HepG2 (cell line): Measurements from ENCODE around the gene INSRR. TPM values are rescaled to one million over a fixed set of nuclear protein-coding genes. Genes with fewer than 3 reads are reported as not detected.

Source experiments
- GABPA ChIP-seq, 2 experiments: IDR thresholded peaks; 2 replicates each; pipeline ENCODE4 v1.6.1; 2011 to 2016; ENCODE audit warnings: low read depth in 2 of 2, low read length in 1 of 2, missing biosample characterization in 1 of 2, missing genetic modification characterization in 1 of 2
- HDAC6 ChIP-seq: fragments of 200-600 bp; sonication (generic); IDR thresholded peaks from 2 replicates; pipeline ENCODE4 v1.7.0; 2017; ENCODE audit warnings: mild to moderate bottlenecking, antibody characterized with exemption, low read length, low read depth
- KLF13 ChIP-seq: sonication (generic); formaldehyde crosslinking; IDR thresholded peaks from 2 replicates; pipeline ENCODE4 v1.4.0; 2020; ENCODE audit warnings: mild to moderate bottlenecking, missing genetic modification reagents
- PRMT3 ChIP-seq: sonication (generic); formaldehyde crosslinking; IDR thresholded peaks from 2 replicates; pipeline ENCODE4 v1.8.1; 2022; ENCODE audit warnings: low read depth, mild to moderate bottlenecking, moderate library complexity, missing genetic modification reagents, borderline replicate concordance
- SPEN ChIP-seq: sonication (generic); formaldehyde crosslinking; IDR thresholded peaks from 2 replicates; pipeline ENCODE4 v1.5.1; 2020; ENCODE audit warnings: low read depth, mild to moderate bottlenecking, missing genetic modification reagents
- SYNCRIP ChIP-seq: fragments of 200-400 bp; formaldehyde crosslinking; IDR thresholded peaks from 2 replicates; pipeline ENCODE4 v1.6.1; 2018; ENCODE audit warnings: mild to moderate bottlenecking, low read depth, low read length; ENCODE audit not compliant: insufficient read depth
- ZIK1 ChIP-seq: sonication (generic); formaldehyde crosslinking; IDR thresholded peaks from 2 replicates; pipeline ENCODE4 v1.5.0; 2020; ENCODE audit warnings: mild to moderate bottlenecking, low read depth, missing genetic modification reagents, borderline replicate concordance
- ZNF562 ChIP-seq: sonication (generic); formaldehyde crosslinking; IDR thresholded peaks from 2 replicates; pipeline ENCODE4 v1.8.0; 2022; ENCODE audit warnings: missing genetic modification reagents, borderline replicate concordance
- ZSCAN12 ChIP-seq: sonication (generic); formaldehyde crosslinking; IDR thresholded peaks from 2 replicates; pipeline ENCODE4 v1.9.0; 2021; ENCODE audit warnings: mild to moderate bottlenecking, missing genetic modification reagents
- ZSCAN31 ChIP-seq: sonication (generic); formaldehyde crosslinking; IDR thresholded peaks from 2 replicates; pipeline ENCODE4 v1.5.0; 2020; ENCODE audit warnings: low read depth, mild to moderate bottlenecking, missing genetic modification reagents
- polyA plus RNA-seq, 8 experiments: library from polyadenylated mRNA; depleted of rRNA in 3 of 8; stranded (reverse) in 7 of 8; unstranded in 1 of 8; fragments of >200 nt; fragmentation: Illumina TruSeq in 4 of 8; extraction: Trizol in 4 of 8; gene quantifications; 2 replicates each; pipeline versions ENCODE4 v1.2.1 to v1.2.3, GENCODE V29; 2011 to 2016; ENCODE audit warnings: low read depth in 4 of 8, missing spikeins in 1 of 8, mixed read lengths in 1 of 8; ENCODE audit not compliant: insufficient read depth in 1 of 8
- total RNA-seq, 5 experiments: library from RNA; depleted of rRNA; stranded (reverse); fragments of >200 nt; fragmentation: Illumina TruSeq; extraction: Trizol; gene quantifications; 2 replicates each; pipeline ENCODE4 v1.2.3, GENCODE V29; 2016; ENCODE audit warnings: low read depth in 1 of 5
- TF ChIP-seq, protein P1 (sequence below): sonication (generic); formaldehyde crosslinking; IDR thresholded peaks from 2 replicates; pipeline ENCODE4 v1.4.0; 2020; ENCODE audit warnings: missing genetic modification reagents, mild to moderate bottlenecking, borderline replicate concordance
- TF ChIP-seq, protein P2 (sequence below): IDR thresholded peaks from 2 replicates; pipeline ENCODE4 v1.6.1; 2016
- TF ChIP-seq, protein P3 (sequence below): sonication (generic); formaldehyde crosslinking; conservative IDR thresholded peaks from 2 replicates; pipeline ENCODE4 v1.4.0; 2020; ENCODE audit warnings: missing genetic modification reagents
- TF ChIP-seq, protein P4 (sequence below): IDR thresholded peaks from 2 replicates; pipeline ENCODE4 v1.6.1; 2016; ENCODE audit warnings: low read depth
- TF ChIP-seq, protein P5 (sequence below): sonication (generic); formaldehyde crosslinking; IDR thresholded peaks from 2 replicates; pipeline ENCODE4 v1.8.0; 2022; ENCODE audit warnings: missing genetic modification reagents, low read depth, mild to moderate bottlenecking, borderline replicate concordance
- TF ChIP-seq, protein P6 (sequence below): sonication (generic); formaldehyde crosslinking; IDR thresholded peaks from 2 replicates; pipeline ENCODE4 v1.4.0; 2020; ENCODE audit warnings: mild to moderate bottlenecking, missing genetic modification reagents
- TF ChIP-seq, protein P7 (sequence below): sonication (generic); formaldehyde crosslinking; IDR thresholded peaks from 2 replicates; pipeline ENCODE4 v1.4.0; 2020; ENCODE audit warnings: mild to moderate bottlenecking, missing genetic modification reagents

INSRR gene
- total and polyA plus RNA-seq, 2 of the 13 experiments (the other 11 are each of a cell fraction or from before 2014, with no cell fraction given), result not detected

DNA sequence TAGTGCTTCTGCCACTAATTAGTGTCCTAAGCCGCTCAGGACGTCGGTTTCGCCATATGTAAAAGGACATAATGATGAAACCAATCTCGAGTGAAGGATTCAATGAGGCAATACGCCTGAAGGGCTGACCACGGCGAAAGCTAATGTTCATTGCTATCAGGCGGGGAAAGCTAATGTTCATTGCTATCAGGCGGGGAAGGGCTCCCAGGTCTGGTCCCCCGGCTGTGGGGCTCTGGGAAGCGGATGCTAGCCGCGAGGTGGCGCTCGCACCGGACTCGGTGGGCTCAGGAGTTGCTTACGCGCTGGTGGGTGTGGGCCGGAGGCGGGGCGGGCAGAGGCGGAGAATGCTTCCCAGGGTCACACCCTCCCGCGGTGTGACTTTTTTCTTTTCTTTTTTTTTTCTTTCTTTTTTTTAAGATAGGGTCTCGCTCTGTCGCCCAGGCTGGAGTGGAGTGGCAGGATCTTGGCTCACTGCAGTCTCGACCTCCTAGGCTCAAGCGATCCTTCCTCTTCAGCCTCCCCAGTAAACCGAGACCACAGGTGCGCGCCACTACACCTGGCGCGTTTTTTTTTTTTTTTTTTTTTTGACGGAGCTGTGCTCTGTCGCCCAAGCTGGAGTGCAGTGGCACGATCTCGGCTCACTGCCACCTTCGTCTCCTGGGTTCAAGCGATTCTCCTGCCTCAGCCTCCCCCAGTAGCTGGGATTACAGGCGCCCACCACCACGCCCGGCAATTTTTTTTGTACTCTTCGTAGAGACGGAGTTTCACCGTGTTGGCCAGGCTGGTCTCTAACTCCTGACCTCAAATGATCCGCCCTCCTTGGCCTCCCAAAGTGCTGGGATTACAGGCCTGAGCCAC is 33.5 kb upstream of the INSRR start (continued):
- TF ChIP-seq, protein P1, sequence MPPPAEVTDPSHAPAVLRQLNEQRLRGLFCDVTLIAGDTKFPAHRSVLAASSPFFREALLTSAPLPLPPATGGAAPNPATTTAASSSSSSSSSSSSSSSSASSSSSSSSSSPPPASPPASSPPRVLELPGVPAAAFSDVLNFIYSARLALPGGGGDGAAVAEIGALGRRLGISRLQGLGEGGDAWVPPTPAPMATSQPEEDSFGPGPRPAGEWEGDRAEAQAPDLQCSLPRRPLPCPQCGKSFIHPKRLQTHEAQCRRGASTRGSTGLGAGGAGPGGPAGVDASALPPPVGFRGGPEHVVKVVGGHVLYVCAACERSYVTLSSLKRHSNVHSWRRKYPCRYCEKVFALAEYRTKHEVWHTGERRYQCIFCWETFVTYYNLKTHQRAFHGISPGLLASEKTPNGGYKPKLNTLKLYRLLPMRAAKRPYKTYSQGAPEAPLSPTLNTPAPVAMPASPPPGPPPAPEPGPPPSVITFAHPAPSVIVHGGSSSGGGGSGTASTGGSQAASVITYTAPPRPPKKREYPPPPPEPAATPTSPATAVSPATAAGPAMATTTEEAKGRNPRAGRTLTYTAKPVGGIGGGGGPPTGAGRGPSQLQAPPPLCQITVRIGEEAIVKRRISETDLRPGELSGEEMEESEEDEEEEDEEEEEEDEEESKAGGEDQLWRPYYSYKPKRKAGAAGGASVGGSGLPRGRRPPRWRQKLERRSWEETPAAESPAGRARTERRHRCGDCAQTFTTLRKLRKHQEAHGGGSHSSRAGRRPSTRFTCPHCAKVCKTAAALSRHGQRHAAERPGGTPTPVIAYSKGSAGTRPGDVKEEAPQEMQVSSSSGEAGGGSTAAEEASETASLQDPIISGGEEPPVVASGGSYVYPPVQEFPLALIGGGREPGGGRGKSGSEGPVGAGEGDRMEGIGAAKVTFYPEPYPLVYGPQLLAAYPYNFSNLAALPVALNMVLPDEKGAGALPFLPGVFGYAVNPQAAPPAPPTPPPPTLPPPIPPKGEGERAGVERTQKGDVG (CRISPR knock-in tag), result no peak
- TF ChIP-seq SYNCRIP, result no peak
- TF ChIP-seq, protein P2, sequence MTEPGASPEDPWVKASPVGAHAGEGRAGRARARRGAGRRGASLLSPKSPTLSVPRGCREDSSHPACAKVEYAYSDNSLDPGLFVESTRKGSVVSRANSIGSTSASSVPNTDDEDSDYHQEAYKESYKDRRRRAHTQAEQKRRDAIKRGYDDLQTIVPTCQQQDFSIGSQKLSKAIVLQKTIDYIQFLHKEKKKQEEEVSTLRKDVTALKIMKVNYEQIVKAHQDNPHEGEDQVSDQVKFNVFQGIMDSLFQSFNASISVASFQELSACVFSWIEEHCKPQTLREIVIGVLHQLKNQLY (CRISPR knock-in tag), result no peak
- TF ChIP-seq ZIK1 (CRISPR knock-in tag), result no peak
- no peak for TF ChIP-seq KLF13 (CRISPR knock-in tag)
- no peak for TF ChIP-seq PRMT3
- TF ChIP-seq, protein P3, sequence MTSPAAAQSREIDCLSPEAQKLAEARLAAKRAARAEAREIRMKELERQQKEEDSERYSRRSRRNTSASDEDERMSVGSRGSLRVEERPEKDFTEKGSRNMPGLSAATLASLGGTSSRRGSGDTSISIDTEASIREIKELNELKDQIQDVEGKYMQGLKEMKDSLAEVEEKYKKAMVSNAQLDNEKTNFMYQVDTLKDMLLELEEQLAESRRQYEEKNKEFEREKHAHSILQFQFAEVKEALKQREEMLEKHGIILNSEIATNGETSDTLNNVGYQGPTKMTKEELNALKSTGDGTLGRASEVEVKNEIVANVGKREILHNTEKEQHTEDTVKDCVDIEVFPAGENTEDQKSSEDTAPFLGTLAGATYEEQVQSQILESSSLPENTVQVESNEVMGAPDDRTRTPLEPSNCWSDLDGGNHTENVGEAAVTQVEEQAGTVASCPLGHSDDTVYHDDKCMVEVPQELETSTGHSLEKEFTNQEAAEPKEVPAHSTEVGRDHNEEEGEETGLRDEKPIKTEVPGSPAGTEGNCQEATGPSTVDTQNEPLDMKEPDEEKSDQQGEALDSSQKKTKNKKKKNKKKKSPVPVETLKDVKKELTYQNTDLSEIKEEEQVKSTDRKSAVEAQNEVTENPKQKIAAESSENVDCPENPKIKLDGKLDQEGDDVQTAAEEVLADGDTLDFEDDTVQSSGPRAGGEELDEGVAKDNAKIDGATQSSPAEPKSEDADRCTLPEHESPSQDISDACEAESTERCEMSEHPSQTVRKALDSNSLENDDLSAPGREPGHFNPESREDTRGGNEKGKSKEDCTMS, result no peak
- no peak for TF ChIP-seq HDAC6
- TF ChIP-seq, protein P4, sequence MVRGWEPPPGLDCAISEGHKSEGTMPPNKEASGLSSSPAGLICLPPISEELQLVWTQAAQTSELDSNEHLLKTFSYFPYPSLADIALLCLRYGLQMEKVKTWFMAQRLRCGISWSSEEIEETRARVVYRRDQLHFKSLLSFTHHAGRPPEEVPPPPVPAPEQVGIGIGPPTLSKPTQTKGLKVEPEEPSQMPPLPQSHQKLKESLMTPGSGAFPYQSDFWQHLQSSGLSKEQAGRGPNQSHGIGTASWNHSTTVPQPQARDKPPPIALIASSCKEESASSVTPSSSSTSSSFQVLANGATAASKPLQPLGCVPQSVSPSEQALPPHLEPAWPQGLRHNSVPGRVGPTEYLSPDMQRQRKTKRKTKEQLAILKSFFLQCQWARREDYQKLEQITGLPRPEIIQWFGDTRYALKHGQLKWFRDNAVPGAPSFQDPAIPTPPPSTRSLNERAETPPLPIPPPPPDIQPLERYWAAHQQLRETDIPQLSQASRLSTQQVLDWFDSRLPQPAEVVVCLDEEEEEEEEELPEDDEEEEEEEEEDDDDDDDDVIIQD (CRISPR knock-in tag), result no peak
- TF ChIP-seq GABPA (IDR thresholded peaks at IDR 0.05; ENCODE audit: low read depth, low read length), result no peak
- no peak for TF ChIP-seq GABPA (CRISPR knock-in tag; IDR thresholded peaks at IDR 0.05; ENCODE audit: low read depth)
- no peak for TF ChIP-seq ZSCAN12 (CRISPR knock-in tag)
- no peak for TF ChIP-seq ZNF562 (CRISPR knock-in tag)
- TF ChIP-seq, protein P5, sequence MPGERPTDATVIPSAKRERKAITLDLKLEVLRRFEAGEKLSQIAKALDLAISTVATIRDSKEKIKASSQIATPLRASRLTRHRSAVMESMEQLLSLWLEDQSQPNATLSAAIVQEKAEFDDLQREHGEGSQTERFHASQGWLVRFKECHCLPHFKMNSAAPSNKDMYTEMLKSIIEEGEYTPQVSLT (CRISPR knock-in tag), result no peak
- TF ChIP-seq, protein P6, sequence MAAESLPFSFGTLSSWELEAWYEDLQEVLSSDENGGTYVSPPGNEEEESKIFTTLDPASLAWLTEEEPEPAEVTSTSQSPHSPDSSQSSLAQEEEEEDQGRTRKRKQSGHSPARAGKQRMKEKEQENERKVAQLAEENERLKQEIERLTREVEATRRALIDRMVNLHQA, result no peak
- TF ChIP-seq, protein P7, sequence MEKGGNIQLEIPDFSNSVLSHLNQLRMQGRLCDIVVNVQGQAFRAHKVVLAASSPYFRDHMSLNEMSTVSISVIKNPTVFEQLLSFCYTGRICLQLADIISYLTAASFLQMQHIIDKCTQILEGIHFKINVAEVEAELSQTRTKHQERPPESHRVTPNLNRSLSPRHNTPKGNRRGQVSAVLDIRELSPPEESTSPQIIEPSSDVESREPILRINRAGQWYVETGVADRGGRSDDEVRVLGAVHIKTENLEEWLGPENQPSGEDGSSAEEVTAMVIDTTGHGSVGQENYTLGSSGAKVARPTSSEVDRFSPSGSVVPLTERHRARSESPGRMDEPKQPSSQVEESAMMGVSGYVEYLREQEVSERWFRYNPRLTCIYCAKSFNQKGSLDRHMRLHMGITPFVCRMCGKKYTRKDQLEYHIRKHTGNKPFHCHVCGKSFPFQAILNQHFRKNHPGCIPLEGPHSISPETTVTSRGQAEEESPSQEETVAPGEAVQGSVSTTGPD (CRISPR knock-in tag), result no peak
- no peak for TF ChIP-seq ZSCAN31 (CRISPR knock-in tag)
- TF ChIP-seq SPEN (CRISPR knock-in tag), result no peak
